Natural killer cell treated with Interleukin-12 subunit alpha and Interleukin-12 subunit beta and Interleukin-15 and Interleukin-18, amount 100 ng/mL, for 72 hours (primary cell): ENCODE measurements around the gene NPR2. TPM values are rescaled to one million over a fixed set of nuclear protein-coding genes. Genes with fewer than 3 reads are reported as not detected.

Experiments
- ATAC-seq, 2 donors: fragments of 150-1000 bp; cut with Tn5 transposase in 1 of 2; sonication (Bioruptor Pico), chemical (Tn5 transposase) in 1 of 2; 2 replicates each; pipeline ENCODE4 v1.10.0; 2021
- DNase-seq: peaks from one replicate; pipeline ENCODE4 v3.0.0; 2022; ENCODE audit warnings: low spot score
- H3K27ac Mint-ChIP-seq, 2 donors: 1 replicate in 1 of 2; 2 replicates in 1 of 2; pipeline ENCODE4 v1.8.0; 2022; ENCODE audit warnings: mixed read lengths in 2 of 2, mild to moderate bottlenecking in 1 of 2, moderate library complexity in 1 of 2
- H3K27me3 Mint-ChIP-seq, 2 donors: 1 replicate in 1 of 2; 2 replicates in 1 of 2; pipeline ENCODE4 v1.8.0; 2022; ENCODE audit warnings: mixed read lengths in 2 of 2
- H3K36me3 Mint-ChIP-seq: one replicate; pipeline ENCODE4 v1.8.0; 2022; ENCODE audit warnings: mixed read lengths
- H3K4me1 Mint-ChIP-seq, 2 donors: 1 replicate in 1 of 2; 2 replicates in 1 of 2; pipeline ENCODE4 v1.8.0; 2022; ENCODE audit warnings: low read depth in 2 of 2, mixed read lengths in 2 of 2, mild to moderate bottlenecking in 1 of 2
- H3K4me3 Mint-ChIP-seq: one replicate; pipeline ENCODE4 v1.8.0; 2022; ENCODE audit warnings: mixed read lengths
- H3K9me3 Mint-ChIP-seq: 2 replicates; pipeline ENCODE4 v1.8.0; 2022; ENCODE audit warnings: mixed read lengths
- total RNA-seq, 2 donors: library from RNA; stranded (reverse); gene quantifications; one replicate each; pipeline ENCODE4 v1.2.3, GENCODE V29; 2022

Gene NPR2
- total RNA-seq, 2 donors from 2014 or later = 5.0 to 11.3 TPM

DNA sequence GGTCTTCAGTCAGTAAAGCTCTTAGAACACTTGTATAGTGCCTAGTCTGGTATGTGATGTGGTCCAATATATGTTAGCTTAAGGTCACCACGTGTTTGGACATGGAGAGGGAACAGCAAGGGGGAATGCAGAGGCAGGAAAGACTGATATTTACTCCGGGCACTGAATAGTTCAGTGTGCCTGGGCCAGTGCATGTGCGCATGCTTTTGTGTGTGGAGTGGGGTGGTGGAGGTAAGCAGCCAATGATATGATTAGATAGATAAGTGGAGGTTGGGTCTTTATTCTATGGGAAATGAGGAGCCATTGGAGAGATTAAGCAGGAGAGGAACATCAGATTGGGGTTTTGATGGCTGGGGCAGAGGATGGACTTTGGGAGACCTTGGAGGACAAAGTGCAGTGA, 64.8 kb downstream of the NPR2 start:
- Mint-ChIP-seq H3K27ac (no peak overlapping the region), H3K9me3 (no peaks in the 10 kb centered on the region), H3K4me3 (no peak overlapping the region), H3K27me3 (peaks cover 12 to 16% of the 10 kb centered on the region in 2 donors), H3K36me3 (no peaks in the 10 kb centered on the region), H3K4me1 (peaks cover 0 to 7% of the 10 kb centered on the region in 2 donors)
- ATAC-seq (no peak), DNase-seq (no peak)

DNA sequence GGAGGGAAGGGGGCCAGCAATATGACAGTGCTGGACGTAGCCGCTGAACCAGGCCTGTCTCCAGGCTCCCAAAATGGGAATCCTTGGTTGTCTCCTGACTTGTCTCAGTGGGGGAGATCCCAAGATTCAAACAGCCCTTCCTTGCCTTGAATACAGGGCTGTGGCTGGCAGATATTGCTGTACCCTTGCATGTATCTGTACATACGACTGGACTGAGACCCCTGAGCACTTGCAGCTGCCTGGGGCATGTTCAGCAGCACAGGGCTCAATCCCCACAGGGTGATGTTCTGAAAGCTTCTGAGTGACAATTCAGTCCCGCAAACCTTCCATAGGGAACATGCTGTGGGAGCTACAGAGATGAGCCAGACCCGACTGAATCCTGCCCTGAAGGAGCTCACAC, 65.5 kb downstream of the NPR2 start:
- Mint-ChIP-seq H3K4me3 (no peak overlapping the region), H3K9me3 (no peaks in the 10 kb centered on the region), H3K27me3 (peaks cover 16 to 23% of the 10 kb centered on the region in 2 donors), H3K4me1 (peaks cover 0 to 7% of the 10 kb centered on the region in 2 donors), H3K36me3 (no peaks in the 10 kb centered on the region), H3K27ac (no peak overlapping the region)
- DNase-seq = no peak
- no peak for ATAC-seq

DNA sequence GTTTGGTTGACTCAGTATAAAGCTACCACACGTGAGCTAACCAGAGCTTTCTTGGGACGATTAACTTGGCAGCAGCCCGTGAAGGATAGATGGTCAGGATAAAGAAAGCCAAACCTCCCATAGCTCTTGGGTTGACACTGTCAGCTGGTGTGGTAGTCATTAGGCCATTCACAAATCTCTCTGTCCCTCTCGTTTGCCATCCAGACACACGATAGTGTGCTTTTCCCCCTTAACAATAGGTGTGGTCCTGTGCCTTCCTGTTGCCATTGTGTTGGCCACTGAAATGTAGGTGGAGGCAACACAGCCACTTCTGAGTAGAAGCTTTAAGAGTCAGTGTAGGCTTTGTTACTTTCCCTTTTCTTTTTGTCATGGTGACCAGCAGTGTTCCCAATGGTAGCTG, 67.1 kb downstream of the NPR2 start:
- Mint-ChIP-seq H3K27ac (no peak overlapping the region), H3K9me3 (no peaks in the 10 kb centered on the region)
- no peak for ATAC-seq

More for the DNA sequence above, 67.1 kb downstream of the NPR2 start:
- Mint-ChIP-seq H3K4me3 (no peak overlapping the region), H3K4me1 (peaks cover 0 to 7% of the 10 kb centered on the region in 2 donors), H3K27me3 (peaks cover 16 to 25% of the 10 kb centered on the region in 2 donors), H3K36me3 (no peaks in the 10 kb centered on the region)
- no peak for DNase-seq

Other genes with a start within 250 kb of the NPR2 start
- 10 to 100 TPM; 41.4 to 43.3 TPM for gene TESK1, start 186.3 kb upstream of the NPR2 start, total RNA-seq
- gene CD72, start 173.2 kb upstream of the NPR2 start, total RNA-seq = 1 to 10 TPM; 7.0 to 8.8 TPM
- gene SIT1, start 140.7 kb upstream of the NPR2 start, total RNA-seq = 1 to 10 TPM; 3.5 to 7.1 TPM
- gene RMRP, start 133.6 kb upstream of the NPR2 start, total RNA-seq = 1,000 to 10,000 TPM; 3,856 to 4,437 TPM
- gene CCDC107, start 133.3 kb upstream of the NPR2 start, total RNA-seq = 10 to 100 TPM; 12.0 to 21.5 TPM
- 10 to 100 TPM in 1 of 2 donors, 1 to 10 TPM in 1; 4.6 to 14.2 TPM for gene ARHGEF39, start 126.4 kb upstream of the NPR2 start, total RNA-seq
- not detected for gene CA9, start 117.7 kb upstream of the NPR2 start, total RNA-seq
- gene TPM2, start 101.7 kb upstream of the NPR2 start, total RNA-seq = 1 to 10 TPM; 1.4 to 5.9 TPM
- gene TLN1, start 59.4 kb upstream of the NPR2 start, total RNA-seq = 100 to 1,000 TPM; 490 to 539 TPM
- gene CREB3, start 58.9 kb upstream of the NPR2 start, total RNA-seq = 10 to 100 TPM; 29.4 to 35.7 TPM
- 10 to 100 TPM; 68.4 to 81.4 TPM for gene GBA2, start 42.4 kb upstream of the NPR2 start, total RNA-seq
- 10 to 100 TPM; 17.9 to 19.6 TPM for gene RGP1, start 42.3 kb upstream of the NPR2 start, total RNA-seq
- gene MSMP, start 37.3 kb upstream of the NPR2 start, total RNA-seq = not detected
- gene SPAG8, start 20.7 kb downstream of the NPR2 start, total RNA-seq = 1 to 10 TPM in 1 of 2 donors, under 1 TPM in 1; 0.19 to 1.6 TPM
- gene HINT2, start 23.5 kb downstream of the NPR2 start, total RNA-seq = 10 to 100 TPM; 40.8 to 46.8 TPM
- gene FAM221B, start 37.1 kb downstream of the NPR2 start, total RNA-seq = not detected
- 1 to 10 TPM; 1.8 TPM for gene TMEM8B, start 37.6 kb downstream of the NPR2 start, total RNA-seq
- gene OR13J1, start 78.8 kb downstream of the NPR2 start, total RNA-seq = not detected
- gene HRCT1, start 114.6 kb downstream of the NPR2 start, total RNA-seq = not detected
- gene SPAAR, start 117.9 kb downstream of the NPR2 start, total RNA-seq = not detected
- not detected for gene OR2S2, start 166.6 kb downstream of the NPR2 start, total RNA-seq
- 1 to 10 TPM; 4.0 to 7.0 TPM for gene RECK, start 245.3 kb downstream of the NPR2 start, total RNA-seq